IMR-90 (cell line): Measurements from ENCODE around the gene MAK. TPM values are rescaled to one million over a fixed set of nuclear protein-coding genes. Genes with fewer than 3 reads are reported as not detected.

Source experiments
- ATAC-seq: fragments of 200-7000 bp; cut with Tn5 transposase; 2 replicates; pipeline ENCODE4 v1.9.1; 2020; ENCODE audit warnings: low read depth, mild to moderate bottlenecking, moderate library complexity
- BruUV-seq: library from RNA; stranded (reverse); fragments of 400-500 nt; replicated peaks from 2 replicates; lab custom pipeline; 2021; lab: Mats Ljungman, UMichigan
- CTCF ChIA-PET: fragments of 300-600 bp; formaldehyde crosslinking; extraction: SDS; loops from one replicate; lab custom pipeline; 2021; ENCODE audit warnings: antibody characterized with exemption; lab: Yijun Ruan, JAX
- POLR2A ChIA-PET: fragments of 300-600 bp; sonication (Branson Sonifier 250); formaldehyde crosslinking; loops from one replicate; lab custom pipeline; 2022; ENCODE audit warnings: antibody characterized with exemption; ENCODE audit not compliant: unreplicated experiment; lab: Charles Lee
- DNase-seq: peaks from one replicate; pipeline ENCODE4 v3.0.0; 2013
- H2AFZ ChIP-seq: replicated peaks from 2 replicates; pipeline ENCODE3; 2013; ENCODE audit warnings: low read length, mild to moderate bottlenecking; ENCODE audit not compliant: poor library complexity
- H2AK5ac ChIP-seq: 2 replicates; pipeline ENCODE4 v1.6.1; 2013; ENCODE audit warnings: low read depth, low read length, inconsistent platforms
- H2AK9ac ChIP-seq: replicated peaks from 2 replicates; pipeline ENCODE3; 2013; ENCODE audit warnings: mild to moderate bottlenecking, low read depth, low read length, moderate library complexity; ENCODE audit not compliant: poor library complexity
- H2BK120ac ChIP-seq: 2 replicates; pipeline ENCODE4 v1.6.1; 2013; ENCODE audit warnings: low read depth, low read length, inconsistent platforms
- H2BK15ac ChIP-seq: 3 replicates; pipeline ENCODE4 v1.6.1; 2013; ENCODE audit warnings: low read depth, low read length, inconsistent platforms
- H2BK20ac ChIP-seq: 2 replicates; pipeline ENCODE4 v1.6.1; 2013; ENCODE audit warnings: low read depth, mild to moderate bottlenecking, inconsistent platforms, low read length, moderate library complexity
- H2BK5ac ChIP-seq: 2 replicates; pipeline ENCODE4 v1.6.1; 2013; ENCODE audit warnings: mild to moderate bottlenecking, low read depth, low read length, inconsistent platforms; ENCODE audit not compliant: poor library complexity, severe bottlenecking
- H3K14ac ChIP-seq: replicated peaks from 2 replicates; pipeline ENCODE4 v1.6.1; 2013; ENCODE audit warnings: low read depth, low read length, inconsistent platforms
- H3K18ac ChIP-seq: 2 replicates; pipeline ENCODE4 v1.6.1; 2013; ENCODE audit warnings: low read depth, low read length, control low read depth
- H3K23ac ChIP-seq: 2 replicates; pipeline ENCODE4 v1.6.1; 2013; ENCODE audit warnings: low read depth, low read length, inconsistent platforms
- H3K27ac ChIP-seq: 2 replicates; pipeline ENCODE4 v1.5.1; 2013; ENCODE audit warnings: mild to moderate bottlenecking, control low read depth, low read length; ENCODE audit not compliant: insufficient read depth
- H3K27me3 ChIP-seq: 2 replicates; pipeline ENCODE4 v1.6.1; 2013; ENCODE audit warnings: low read length; ENCODE audit not compliant: control insufficient read depth, insufficient read depth
- H3K36me3 ChIP-seq: 2 replicates; pipeline ENCODE4 v1.6.1; 2013; ENCODE audit warnings: low read length, mixed read lengths; ENCODE audit not compliant: control insufficient read depth, insufficient read depth
- H3K4ac ChIP-seq: 2 replicates; pipeline ENCODE4 v1.6.1; 2013; ENCODE audit warnings: low read depth, low read length, inconsistent platforms
- H3K4me1 ChIP-seq: 2 replicates; pipeline ENCODE4 v1.6.1; 2013; ENCODE audit warnings: low read length, mixed read lengths; ENCODE audit not compliant: control insufficient read depth, insufficient read depth
- H3K4me2 ChIP-seq: 2 replicates; pipeline ENCODE4 v1.6.1; 2013; ENCODE audit warnings: low read depth, mild to moderate bottlenecking, control low read depth, low read length, moderate library complexity
- H3K4me3 ChIP-seq: 2 replicates; pipeline ENCODE4 v1.5.1; 2013; ENCODE audit warnings: low read depth, mild to moderate bottlenecking, control low read depth, low read length, moderate library complexity; ENCODE audit not compliant: insufficient read depth
- H3K56ac ChIP-seq: 2 replicates; pipeline ENCODE4 v1.6.1; 2013; ENCODE audit warnings: low read length, inconsistent platforms; ENCODE audit not compliant: insufficient read depth; ENCODE audit errors: extremely low read depth
- H3K79me1 ChIP-seq, 2 experiments: 2 replicates each; pipeline ENCODE4 v1.6.1; 2013; ENCODE audit warnings: low read length in 2 of 2, inconsistent platforms in 1 of 2, low read depth in 1 of 2
- H3K9ac ChIP-seq: 2 replicates; pipeline ENCODE4 v1.6.1; 2013; ENCODE audit warnings: low read depth, low read length, control low read depth
- H3K9me1 ChIP-seq: 2 replicates; pipeline ENCODE4 v1.6.1; 2013; ENCODE audit warnings: low read length, inconsistent platforms; ENCODE audit not compliant: insufficient read depth
- H3K9me3 ChIP-seq: 2 replicates; pipeline ENCODE4 v1.6.1; 2013; ENCODE audit warnings: low read length; ENCODE audit not compliant: control insufficient read depth, insufficient read depth
- H4K20me1 ChIP-seq: 2 replicates; pipeline ENCODE4 v1.6.1; 2013; ENCODE audit warnings: low read length, inconsistent platforms; ENCODE audit not compliant: insufficient read depth
- H4K5ac ChIP-seq: 2 replicates; pipeline ENCODE4 v1.6.1; 2013; ENCODE audit warnings: mild to moderate bottlenecking, low read depth, low read length, control low read depth
- H4K8ac ChIP-seq, 2 experiments: 2 replicates each; pipeline ENCODE4 v1.6.1; 2013; ENCODE audit warnings: low read depth in 2 of 2, low read length in 2 of 2, control low read depth in 1 of 2, inconsistent platforms in 1 of 2
- H4K91ac ChIP-seq: 2 replicates; pipeline ENCODE4 v1.6.1; 2013; ENCODE audit warnings: low read depth, low read length, inconsistent platforms; ENCODE audit not compliant: insufficient read depth
- BHLHE40 ChIP-seq: fragments of 150-350 bp; IDR thresholded peaks from 2 replicates; pipeline ENCODE4 v1.6.1; 2016; ENCODE audit warnings: mild to moderate bottlenecking, low read depth, low read length
- CEBPB ChIP-seq: IDR thresholded peaks from 2 replicates; pipeline ENCODE4 v1.6.1; 2012; ENCODE audit warnings: low read depth, low read length, improper control_type of control experiment
- CHD1 ChIP-seq: IDR thresholded peaks from 2 replicates; pipeline ENCODE4 v1.6.1; 2012; ENCODE audit warnings: low read depth, low read length, improper control_type of control experiment
- CTCF ChIP-seq: conservative IDR thresholded peaks from 2 replicates; pipeline ENCODE4 v1.5.1; 2012; ENCODE audit warnings: mild to moderate bottlenecking, low read depth, low read length, improper control_type of control experiment
- ELK1 ChIP-seq: fragments of 150-350 bp; IDR thresholded peaks from 2 replicates; pipeline ENCODE4 v1.6.1; 2016; ENCODE audit warnings: low read depth, mild to moderate bottlenecking, low read length, moderate library complexity, borderline replicate concordance
- FOS ChIP-seq: fragments of 150-350 bp; IDR thresholded peaks from 2 replicates; pipeline ENCODE4 v1.6.1; 2016; ENCODE audit warnings: low read depth, low read length
- MAFK ChIP-seq: IDR thresholded peaks from 2 replicates; pipeline ENCODE4 v1.6.1; 2012; ENCODE audit warnings: low read depth, low read length, improper control_type of control experiment
- MAZ ChIP-seq: IDR thresholded peaks from 2 replicates; pipeline ENCODE4 v1.6.1; 2012; ENCODE audit warnings: low read depth, mild to moderate bottlenecking, low read length, improper control_type of control experiment, moderate library complexity, borderline replicate concordance
- MXI1 ChIP-seq: IDR thresholded peaks from 2 replicates; pipeline ENCODE4 v1.6.1; 2012; ENCODE audit warnings: low read depth, mild to moderate bottlenecking, low read length, moderate library complexity, borderline replicate concordance
- NFE2L2 ChIP-seq: fragments of 150-350 bp; IDR thresholded peaks from 2 replicates; pipeline ENCODE4 v1.6.1; 2016; ENCODE audit warnings: low read depth, mild to moderate bottlenecking, low read length
- POLR2A ChIP-seq: IDR thresholded peaks from 2 replicates; pipeline ENCODE4 v1.6.1; 2012; ENCODE audit warnings: mild to moderate bottlenecking, low read depth, low read length
- RAD21 ChIP-seq: IDR thresholded peaks from 2 replicates; pipeline ENCODE4 v1.6.1; 2012; ENCODE audit warnings: low read length, improper control_type of control experiment
- RCOR1 ChIP-seq: IDR thresholded peaks from 2 replicates; pipeline ENCODE4 v1.6.1; 2012; ENCODE audit warnings: mild to moderate bottlenecking, low read length, improper control_type of control experiment; ENCODE audit not compliant: insufficient replicate concordance
- RFX5 ChIP-seq: IDR thresholded peaks from 2 replicates; pipeline ENCODE4 v1.8.0; 2012; ENCODE audit warnings: low read depth, mild to moderate bottlenecking, low read length, moderate library complexity
- SMC3 ChIP-seq: fragments of 150-350 bp; IDR thresholded peaks from 2 replicates; pipeline ENCODE4 v1.6.1; 2016; ENCODE audit warnings: low read depth, mild to moderate bottlenecking, antibody characterized with exemption, low read length, moderate library complexity
- USF2 ChIP-seq: fragments of 150-350 bp; IDR thresholded peaks from 2 replicates; pipeline ENCODE4 v1.6.1; 2017; ENCODE audit warnings: mild to moderate bottlenecking, antibody characterized with exemption, low read length, low read depth
- WGBS, 2 experiments: methylation state at CpG; one replicate each; pipeline versions ENCODE4 v1.1.5 to v1.1.7; 2013; ENCODE audit warnings: missing lambda C conversion rate in 2 of 2; ENCODE audit not compliant: insufficient read length in 1 of 2; ENCODE audit errors: extremely low coverage in 2 of 2; 5-methylcytosine and 5-hydroxymethylcytosine counted together
- dilution Hi-C: fragments of 300-500 bp; cut with HindIII; formaldehyde crosslinking; loops from one replicate; pipeline ENCODE4 v1.14.3; 2018; ENCODE audit warnings: low sequenced_read_pairs; ENCODE audit not compliant: unreplicated experiment
- in situ Hi-C: fragments of 300-500 bp; cut with MboI; formaldehyde crosslinking; loops from 3 replicates; pipeline ENCODE4 v1.14.3; 2019; ENCODE audit warnings: low sequenced_read_pairs, inconsistent platforms, mixed read lengths
- intact Hi-C: fragments of 100-400 bp; cut with micrococcal nuclease; formaldehyde crosslinking; loops from 2 replicates; pipeline ENCODE4 v1.10.0; 2022
- polyA plus RNA-seq, 3 experiments: library from polyadenylated mRNA; depleted of rRNA; stranded (reverse); fragments of >200 nt; gene quantifications; 2 replicates each; pipeline ENCODE4 v1.2.3, GENCODE V29; 2012; ENCODE audit warnings: low replicate concordance in 1 of 3
- total RNA-seq: library from RNA; depleted of rRNA; stranded (reverse); fragments of >200 nt; gene quantifications from 2 replicates; pipeline ENCODE4 v1.2.3, GENCODE V29; 2012

The MAK gene
- total and polyA plus RNA-seq, 2 of the 4 experiments (the other 2 are of a cell fraction) = not detected

- Histone ChIP-seq H2AK9ac (no peak overlapping the region), H4K5ac (no peak overlapping the region), H3K9me3 (no peaks in the 10 kb centered on the region), H3K18ac (no peak overlapping the region), H2AK5ac (no peak overlapping the region), H2BK15ac (no peak overlapping the region), H2BK5ac (no peak overlapping the region), H3K9me1 (no peaks in the 10 kb centered on the region), H3K4me1 (no peaks in the 10 kb centered on the region), H3K27me3 (no peaks in the 10 kb centered on the region), H3K4ac (no peak overlapping the region), H3K79me1 (no peaks in the 10 kb centered on the region), H3K23ac (no peak overlapping the region), H4K91ac (no peak overlapping the region), H3K36me3 (no peaks in the 10 kb centered on the region), H3K14ac (no peak overlapping the region), H3K56ac (no peak overlapping the region), H2AFZ (no peak overlapping the region), H4K8ac (no peak overlapping the region), H2BK120ac (no peak overlapping the region), H2BK20ac (no peak overlapping the region), H4K20me1 (no peaks in the 10 kb centered on the region), H3K27ac (no peak overlapping the region), H3K9ac (no peak overlapping the region), H3K4me3 (no peak overlapping the region), H3K4me2 (no peak overlapping the region)
- ChIA-PET POLR2A (no interaction called here), CTCF (no interaction called here)
- BruUV-seq = no TSS peak
- no peak for ATAC-seq
- WGBS, 2 experiments = 93 to 100% methylated on average over 2 to 3 of the region's 8 CpGs
- dilution Hi-C loops = no loop called here
- no peak for TF ChIP-seq CHD1
- no peak for TF ChIP-seq MXI1
- no peak for TF ChIP-seq RAD21
- TF ChIP-seq USF2 = no peak
- TF ChIP-seq MAZ = no peak
- TF ChIP-seq SMC3 = no peak
- TF ChIP-seq NFE2L2 = no peak
- TF ChIP-seq CTCF = no peak
- no peak for TF ChIP-seq RCOR1
- no peak for TF ChIP-seq ELK1
- no peak for TF ChIP-seq BHLHE40
- TF ChIP-seq RFX5 = no peak
- TF ChIP-seq CEBPB = no peak
- no peak for TF ChIP-seq MAFK
- no peak for TF ChIP-seq FOS
- TF ChIP-seq POLR2A = no peak
- DNase-seq = no peak
- in situ Hi-C loops = no loop called here
- intact Hi-C loops = no loop called here
Observed at GRCh38 chr6:10824297-10824696, 14.0 kb downstream of the MAK start.
